ENCODE results near the gene ABL1.
"Not testable (repeated sequence)": the region's sequence is repeated elsewhere in the genome, so short reads cannot be mapped to it uniquely, and the experiment has no call there.

The ABL1 gene

DNA sequence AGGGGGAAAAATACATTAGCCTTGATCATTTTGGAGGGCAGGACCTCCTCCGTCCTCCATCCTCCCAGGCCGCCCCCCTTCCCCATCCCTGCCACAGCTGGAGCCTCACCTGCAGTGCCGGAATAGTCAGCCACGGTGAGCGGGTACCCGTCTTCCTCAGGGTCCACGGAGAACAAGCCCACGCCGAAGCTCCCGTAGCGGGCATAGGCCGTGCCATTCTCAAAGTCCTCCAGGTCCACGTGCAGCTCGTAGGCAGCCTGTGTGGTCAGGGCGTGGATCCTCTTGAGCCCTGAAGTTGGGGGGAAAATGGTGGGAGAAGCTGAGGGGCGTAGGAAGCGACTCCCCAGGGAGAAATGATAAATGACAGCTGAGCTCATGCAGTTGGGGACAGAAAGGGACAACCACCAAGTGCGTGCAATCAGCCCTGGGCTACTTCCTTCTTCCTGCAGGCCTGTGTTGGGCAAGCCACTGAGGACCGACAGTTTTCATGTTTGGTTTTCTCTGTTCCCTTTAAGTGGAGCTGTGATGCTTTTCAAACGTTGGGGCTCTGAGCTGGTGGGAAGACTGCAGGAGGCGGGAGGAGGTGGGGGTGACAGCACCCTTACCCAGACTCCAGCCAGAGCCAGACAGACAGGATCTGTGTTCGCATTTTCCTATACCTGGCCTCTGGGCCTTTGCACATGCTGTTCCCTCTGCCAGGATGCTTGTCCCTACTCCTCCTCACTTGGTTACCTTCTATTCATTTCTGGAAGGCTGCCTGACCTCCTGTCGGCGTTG, 70.3 kb downstream of the ABL1 start:
- DNase-seq = no peak

DNA sequence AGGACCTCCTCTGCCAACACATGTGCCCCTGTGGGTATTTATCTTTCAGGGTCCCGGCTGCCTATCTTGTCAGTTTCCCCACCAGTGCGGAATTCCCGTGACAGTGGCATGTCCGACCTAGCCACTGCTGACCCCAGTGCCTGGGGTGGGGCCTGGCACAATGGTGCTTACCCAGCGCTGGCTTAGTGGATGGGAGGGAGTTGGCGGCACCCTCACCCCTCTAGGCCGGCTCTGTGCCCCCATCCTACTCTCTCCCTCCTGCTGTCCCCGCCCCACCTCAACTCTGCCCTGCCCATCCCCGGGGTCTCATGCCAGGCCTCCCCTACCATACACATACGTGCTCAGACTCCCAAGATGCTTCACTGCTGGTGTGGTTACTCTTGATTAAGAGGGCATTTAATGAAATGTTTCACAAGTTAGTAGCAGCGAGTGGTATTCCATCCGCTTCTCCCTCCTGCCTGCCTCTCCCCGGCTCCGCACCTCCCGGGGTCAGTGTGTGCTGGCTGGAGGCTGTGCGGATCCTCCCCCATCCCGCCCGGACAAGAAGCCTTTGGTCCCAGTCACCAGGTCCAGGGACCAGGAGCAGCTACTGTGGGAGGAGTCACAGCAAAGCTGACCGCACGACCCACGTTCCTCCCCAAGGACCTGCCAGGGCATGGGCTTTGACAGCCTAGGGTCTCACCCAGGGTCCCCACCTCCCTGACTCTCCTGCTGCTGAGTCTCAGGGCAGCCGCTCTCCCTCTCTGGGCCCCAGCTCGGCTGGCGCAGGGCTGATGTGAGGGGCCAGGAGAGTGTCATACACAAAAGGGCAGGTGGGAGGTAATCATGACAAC, 71.1 kb downstream of the ABL1 start:
- no peak for DNase-seq

DNA sequence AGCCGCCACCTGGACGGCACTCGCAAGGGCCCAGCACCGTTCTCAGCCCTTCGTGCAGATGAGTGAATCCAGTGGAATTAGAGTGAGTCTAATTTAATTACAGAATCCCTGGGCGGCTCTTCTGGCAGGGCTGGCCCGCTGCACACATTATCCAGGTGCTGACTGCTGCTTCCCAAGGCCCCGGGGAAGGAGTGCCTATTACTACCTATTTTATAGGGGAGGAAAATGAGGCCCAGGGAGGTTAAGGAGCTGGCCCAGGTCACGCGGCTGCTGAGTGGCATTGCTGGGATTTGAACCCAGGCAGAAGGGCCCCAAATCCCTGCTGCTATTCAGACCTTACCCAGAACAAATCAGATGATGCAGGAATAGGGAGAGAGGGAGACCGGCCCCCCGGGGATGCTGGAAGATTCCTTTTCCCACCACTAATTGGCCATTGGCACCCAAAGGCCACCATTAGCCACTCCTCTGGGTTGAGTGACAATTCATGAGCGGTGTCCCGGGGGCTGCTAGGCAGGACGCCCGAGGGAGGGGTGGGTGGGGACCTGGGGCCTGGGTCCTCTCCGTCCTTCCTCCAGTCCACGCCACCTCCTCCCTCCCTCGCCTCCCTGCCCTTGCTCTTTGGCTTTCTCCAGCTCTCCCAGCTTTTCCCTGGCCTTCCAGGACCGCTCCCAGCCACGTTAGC, 71.8 kb downstream of the ABL1 start:
- DNase-seq = no peak

- DNase-seq = no peak
Observed at GRCh38 chr9:130908146-130908877, 73.3 kb downstream of the ABL1 start.

DNA sequence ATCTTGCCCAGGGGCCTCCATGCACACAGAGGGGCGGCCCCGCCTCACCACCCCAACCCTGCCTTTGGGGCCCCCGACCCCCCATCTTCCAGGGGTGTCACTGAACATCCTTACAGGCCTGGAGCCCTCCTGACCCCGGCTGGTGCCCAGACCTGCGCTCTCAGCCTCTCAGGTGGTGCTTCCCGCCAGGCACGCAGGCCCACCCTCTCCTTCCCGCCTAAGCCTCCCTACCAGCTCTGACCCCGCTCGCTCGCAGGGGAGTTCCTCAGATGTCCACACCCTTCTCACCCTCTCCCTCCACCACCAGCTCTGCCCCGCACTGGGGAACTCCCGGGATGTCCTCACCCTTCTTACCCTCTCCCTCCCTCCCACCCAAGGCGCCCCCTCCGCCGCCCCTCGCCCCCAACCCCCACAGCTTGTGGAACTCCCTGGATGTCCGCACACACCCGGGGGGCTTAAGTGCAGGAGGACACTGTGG, 73.9 kb downstream of the ABL1 start:
- no peak for DNase-seq

- DNase-seq = not testable (repeated sequence)
Observed at GRCh38 chr9:130910041-130910440, 75.0 kb downstream of the ABL1 start.

DNA sequence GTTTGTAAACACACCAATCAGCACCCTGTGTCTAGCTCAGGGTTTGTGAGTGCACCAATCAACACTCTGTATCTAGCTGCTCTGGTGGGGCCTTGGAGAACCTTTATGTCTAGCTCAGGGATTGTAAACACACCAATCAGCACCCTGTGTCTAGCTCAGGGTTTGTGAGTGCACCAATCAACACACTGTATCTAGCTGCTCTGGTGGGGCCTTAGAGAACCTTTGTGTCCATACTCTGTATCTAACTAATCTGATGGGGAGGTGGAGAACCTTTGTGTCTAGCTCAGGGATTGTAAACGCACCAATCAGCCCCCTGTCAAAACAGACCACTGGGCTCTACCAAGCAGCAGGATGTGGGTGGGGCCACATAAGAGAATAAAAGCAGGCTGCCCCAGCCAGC, 75.6 kb downstream of the ABL1 start:
- DNase-seq = not testable (repeated sequence)

DNA sequence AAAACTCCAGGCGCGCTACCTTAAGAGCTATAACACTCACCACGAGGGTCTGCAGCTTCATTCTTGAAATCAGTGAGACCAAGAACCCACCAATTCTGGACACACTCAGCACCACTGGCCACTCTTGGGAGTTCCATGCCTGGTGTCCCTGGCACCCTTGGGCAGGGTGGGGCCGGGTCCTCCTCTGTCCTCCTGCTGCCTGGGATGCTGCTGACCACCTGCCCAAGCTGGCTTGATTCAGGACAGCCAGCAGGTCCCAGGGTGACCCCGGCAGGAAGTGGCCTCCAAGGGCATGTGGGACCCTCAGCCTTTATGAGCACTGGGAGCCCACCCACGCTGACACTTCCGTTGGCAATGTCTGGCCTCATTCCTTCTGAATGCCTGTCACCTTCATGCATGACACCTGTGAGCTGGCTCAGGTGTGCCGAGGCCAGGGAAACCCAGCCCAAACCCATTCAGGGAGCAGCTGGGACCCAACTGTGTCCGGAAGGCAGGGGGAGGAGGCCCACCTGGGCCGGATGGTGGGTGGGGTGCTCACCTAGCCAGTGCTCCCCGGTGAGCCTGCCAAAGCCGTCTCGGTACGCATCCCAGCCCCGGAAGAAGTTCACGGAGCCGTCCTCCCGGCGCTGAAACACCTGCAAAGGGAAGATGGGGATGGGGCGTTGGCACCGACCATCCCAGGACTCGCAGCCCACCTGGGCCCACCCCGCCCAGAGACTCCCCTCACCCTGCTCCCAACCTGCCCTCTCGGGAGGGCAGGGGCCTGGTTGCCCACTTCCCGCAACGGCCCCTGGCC, 76.4 kb downstream of the ABL1 start:
- DNase-seq = no peak

GRCh38 chr9:130912932-130913598, 78.0 kb downstream of the ABL1 start:
- no peak for DNase-seq

- DNase-seq = no peak
Observed at GRCh38 chr9:130913599-130914416, 78.8 kb downstream of the ABL1 start.

GRCh38 chr9:130914417-130915095, 79.5 kb downstream of the ABL1 start:
- DNase-seq = no peak

DNA sequence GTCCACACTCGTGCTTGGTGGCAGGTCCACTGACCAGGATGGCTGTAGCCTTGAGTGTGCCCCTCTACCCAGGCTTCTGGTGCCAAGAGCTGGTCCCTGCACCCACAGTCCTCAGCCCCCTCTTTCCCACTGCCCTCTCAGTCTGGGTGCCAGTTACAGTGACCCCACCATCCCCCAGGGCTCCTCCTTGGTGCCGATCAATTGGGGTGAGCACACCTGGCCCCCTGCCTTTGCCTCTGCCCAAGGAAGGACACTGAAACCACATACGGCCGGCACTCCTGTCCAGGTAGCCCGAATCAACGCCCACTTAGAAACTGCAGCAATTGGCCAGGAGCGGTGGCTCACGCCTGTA, 80.0 kb downstream of the ABL1 start:
- DNase-seq = no peak

- DNase-seq = no peak
Observed at GRCh38 chr9:130917168-130917960, 82.3 kb downstream of the ABL1 start.

GRCh38 chr9:130918101-130918825, 83.2 kb downstream of the ABL1 start:
- DNase-seq = no peak

DNA sequence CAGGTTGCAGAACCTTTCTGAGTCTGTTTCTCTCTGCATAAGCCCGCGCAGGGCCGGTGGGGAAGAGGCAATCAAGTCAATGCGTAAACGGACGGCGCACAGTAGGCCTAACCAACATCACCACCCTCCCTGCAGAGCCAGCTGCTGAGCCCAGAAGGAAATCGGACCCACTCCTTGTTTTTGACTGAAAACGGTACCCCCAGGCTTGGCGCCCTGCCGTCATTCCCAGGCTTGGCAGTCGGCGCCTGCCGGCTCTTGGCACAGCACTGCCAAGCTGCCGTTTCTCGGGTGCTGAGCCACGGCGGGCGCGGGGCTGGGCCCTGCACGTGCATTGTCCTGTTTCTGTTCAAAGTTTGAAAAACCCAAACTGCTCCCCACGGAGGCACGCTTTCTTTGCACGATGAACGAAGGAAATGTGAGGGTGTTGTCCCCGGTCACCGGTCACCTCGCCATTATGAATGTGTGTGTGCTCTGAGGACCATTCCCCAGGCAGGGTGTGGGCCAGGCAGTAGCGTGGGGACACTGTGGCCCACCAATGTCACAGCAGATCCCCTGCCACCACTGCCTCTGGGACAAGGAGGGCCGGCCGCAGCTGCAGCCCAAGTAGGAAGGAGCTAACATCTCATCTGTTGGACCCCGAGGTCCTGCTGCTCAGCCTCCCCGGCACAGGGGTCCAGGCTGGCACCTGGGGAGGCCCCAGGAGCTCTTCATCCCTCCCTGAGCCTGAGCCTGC, 83.9 kb downstream of the ABL1 start:
- no peak for DNase-seq

DNA sequence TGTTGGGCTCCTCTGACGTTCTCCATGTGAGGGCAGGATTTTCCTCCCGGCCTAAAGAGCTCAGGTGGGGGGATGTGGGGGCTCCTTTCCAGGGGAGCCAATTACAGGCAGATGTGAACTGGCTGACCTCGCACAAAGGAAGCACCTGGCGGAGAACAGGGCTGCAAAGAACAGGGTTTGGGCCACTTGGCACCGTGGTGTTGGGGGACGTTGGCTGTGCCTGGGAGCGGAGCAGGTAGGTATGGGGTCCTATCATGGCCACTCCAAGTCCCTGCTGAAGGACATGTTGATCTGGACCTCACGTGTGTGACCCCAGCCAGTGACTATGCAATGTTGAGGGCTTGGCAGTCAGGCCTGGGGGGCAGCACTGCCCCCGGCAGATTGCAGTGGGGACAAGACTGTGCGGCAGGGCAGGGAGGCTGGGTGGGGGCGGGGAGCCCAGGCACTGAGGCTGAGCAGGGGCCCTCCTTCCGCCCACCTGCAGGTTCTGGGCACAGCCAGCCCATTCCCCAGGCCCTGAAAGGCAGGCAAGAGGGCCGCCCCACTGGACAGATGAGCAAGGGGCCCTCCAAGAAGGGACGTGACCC, 84.6 kb downstream of the ABL1 start:
- no peak for DNase-seq

- no peak for DNase-seq
Observed at GRCh38 chr9:130920233-130920632, 85.2 kb downstream of the ABL1 start.

Data from CD4-positive, alpha-beta T cell treated with Interleukin-21 for 1 hour (primary cell).